G401 (cell line): ENCODE data around the gene LGALS12. TPM values are rescaled to one million over a fixed set of nuclear protein-coding genes. Genes with fewer than 3 reads are reported as not detected.
"Not testable (repeated sequence)": the region's sequence is repeated elsewhere in the genome, so short reads cannot be mapped to it uniquely, and the experiment has no call there.

Source experiments
- DNase-seq: peaks from one replicate; pipeline ENCODE4 v3.0.0-alpha.2; 2015; ENCODE audit warnings: low spot score
- in situ Hi-C: cut with HindIII; loops from 2 replicates; pipeline ENCODE4 v1.10.0; 2016; ENCODE audit warnings: low sequenced_read_pairs, mixed read lengths
- total RNA-seq: library from RNA; depleted of rRNA; stranded (reverse); fragments of >200 nt; shearing (Covaris generic); gene quantifications from 2 replicates; pipeline ENCODE4 v1.2.3, GENCODE V29; 2014

LGALS12 gene
- total RNA-seq, 1 experiment from 2014 or later: not detected

DNA sequence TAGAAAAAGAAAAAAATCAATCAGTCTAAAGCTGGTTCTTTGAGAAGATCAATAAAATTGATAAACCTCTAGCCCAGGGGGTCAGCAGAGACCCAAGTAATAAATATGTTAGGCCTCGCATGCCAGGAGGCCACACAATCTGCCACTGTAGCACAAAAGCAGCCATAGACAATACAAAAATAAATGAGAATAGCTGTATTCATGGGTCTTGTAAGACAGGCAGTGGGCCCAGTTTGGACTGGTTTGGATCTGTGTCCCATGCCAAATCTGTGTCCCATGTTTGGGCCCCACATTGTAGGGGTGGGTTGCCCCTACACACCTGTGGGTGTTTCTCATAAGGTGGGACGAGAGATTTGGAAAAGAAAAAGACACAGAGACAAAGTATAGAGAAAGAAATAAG lies 24.1 kb downstream of the LGALS12 start:
- DNase-seq: no peak
- in situ Hi-C loops: no loop called here

DNA sequence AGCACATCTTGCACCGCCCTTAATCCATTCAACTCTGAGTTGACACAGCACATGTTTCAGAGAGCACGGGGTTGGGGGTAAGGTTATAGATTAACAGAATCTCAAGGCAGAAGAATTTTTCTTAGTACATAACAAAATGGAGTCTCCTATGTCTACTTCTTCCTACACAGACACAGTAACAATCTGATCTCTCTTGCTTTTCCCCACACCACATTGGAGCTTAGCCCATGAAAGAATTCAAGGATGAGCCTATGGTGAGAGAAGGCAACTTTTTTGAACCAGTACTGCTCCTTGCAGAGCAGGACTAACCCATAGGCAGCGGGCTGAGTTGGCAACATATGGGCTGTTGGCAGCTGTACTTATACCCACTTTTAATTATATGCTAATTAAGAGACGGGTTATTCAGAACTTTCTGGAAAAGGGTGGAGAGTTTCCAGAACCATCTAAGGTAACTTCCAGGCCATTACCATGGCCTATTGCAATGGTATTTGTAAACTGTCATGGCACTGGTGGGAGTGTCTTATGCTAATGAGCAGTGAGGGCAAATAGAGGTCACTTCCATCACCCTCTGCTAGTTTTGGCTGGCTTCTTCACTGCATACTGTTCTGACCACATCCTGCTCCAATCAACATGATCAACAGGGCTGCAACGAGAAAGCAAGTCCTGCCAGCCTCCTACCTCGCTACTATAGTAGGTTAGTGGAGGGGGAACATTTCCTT lies 25.3 kb downstream of the LGALS12 start:
- in situ Hi-C loops, DNase-seq: not testable (repeated sequence)

DNA sequence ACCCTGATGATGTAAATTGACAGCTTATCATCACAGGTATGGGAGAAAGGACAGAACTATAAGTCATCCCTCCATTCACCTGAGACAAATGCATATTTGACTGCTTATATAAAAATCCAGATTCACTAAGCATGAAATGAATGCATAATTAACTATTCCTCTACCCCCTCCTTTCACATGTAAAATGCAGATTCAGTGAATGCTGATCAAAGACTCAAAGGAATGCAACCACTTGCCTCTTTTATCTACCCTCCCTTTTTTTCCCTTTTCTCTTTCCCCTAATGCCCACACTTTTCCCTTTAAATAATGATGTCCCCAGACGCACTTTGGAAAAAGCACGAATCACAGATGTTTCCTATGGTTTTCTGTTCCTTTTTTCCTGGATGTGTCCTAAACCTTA lies 26.2 kb downstream of the LGALS12 start:
- no peak for DNase-seq
- in situ Hi-C loops: no loop called here

DNA sequence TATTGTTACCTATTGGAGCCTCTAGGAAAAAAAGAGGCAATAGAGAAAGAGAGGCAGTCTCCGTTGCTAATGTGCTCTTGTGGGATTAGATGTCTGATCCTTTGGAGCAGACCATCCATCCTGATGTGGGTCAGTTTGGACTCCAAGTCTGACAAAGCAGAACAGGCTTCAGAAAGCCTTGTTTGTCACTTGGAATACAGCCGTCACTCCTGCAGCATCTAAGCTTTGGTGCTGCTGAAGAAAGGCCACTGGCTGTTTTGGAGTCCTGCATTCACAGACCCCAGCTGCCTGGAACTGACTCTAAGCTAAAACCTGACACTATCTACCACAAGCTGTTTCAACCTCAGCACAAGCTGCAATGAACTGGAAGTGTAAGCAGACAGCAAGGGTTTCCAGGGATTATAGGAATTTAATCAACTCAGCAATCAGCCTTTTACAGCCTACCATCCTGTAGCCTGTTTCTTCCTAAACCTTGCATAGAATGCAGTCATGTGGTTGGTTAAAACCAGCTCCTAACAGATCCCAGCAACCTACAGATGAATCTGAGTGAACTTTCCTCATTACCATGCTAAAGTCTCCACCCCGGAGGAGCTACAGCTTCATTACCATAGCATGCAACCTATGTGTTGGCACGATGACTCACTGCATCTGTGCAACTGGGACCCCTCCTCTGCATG lies 27.1 kb downstream of the LGALS12 start:
- DNase-seq: no peak
- in situ Hi-C loops: no loop called here

DNA sequence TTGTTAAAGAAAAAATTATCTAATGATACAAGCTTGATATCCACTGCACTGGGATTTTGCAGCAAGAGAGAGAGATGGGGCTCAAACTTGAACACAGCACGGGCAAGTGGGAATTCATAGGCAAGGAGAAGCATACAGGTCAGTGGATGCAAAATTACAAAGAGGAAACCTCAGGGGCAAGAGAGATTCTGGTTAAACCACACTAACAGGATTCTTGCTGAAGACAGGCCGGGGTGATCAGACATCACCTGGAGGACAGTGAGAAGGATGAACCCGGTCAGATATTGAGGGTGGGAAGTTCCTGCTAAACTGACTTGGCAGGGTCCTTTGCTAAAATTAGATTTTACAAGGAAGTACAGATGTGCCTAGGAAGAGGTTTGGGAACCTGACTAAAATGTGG lies 28.2 kb downstream of the LGALS12 start:
- no peak for DNase-seq
- in situ Hi-C loops: no loop called here

DNA sequence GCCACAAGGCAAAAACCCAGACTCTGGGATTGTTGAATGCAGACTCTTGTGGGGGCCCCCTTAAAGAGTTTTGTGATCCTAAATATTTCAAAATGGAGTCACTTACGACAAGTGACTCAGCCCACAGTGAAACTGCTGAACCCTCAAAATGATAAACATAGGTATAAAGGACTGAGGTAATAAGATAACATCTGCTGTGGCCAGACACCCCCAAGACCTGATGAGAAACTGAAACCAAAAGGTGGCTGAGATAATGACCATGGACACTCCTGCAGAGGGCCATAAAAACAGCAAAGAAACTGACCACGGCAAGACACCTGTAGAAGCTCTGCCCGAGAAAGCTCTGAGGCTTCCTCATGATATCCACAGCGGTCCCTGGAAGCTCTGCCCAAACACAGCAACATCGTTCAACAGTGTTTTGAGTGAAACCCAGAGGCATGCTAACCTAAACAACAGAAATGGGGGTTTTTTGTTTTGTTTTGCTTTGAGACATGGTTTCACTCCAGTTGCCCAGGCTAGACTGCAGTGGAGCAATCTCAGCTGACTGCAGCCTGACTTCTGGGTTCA lies 29.1 kb downstream of the LGALS12 start:
- DNase-seq: no peak
- in situ Hi-C loops: no loop called here

DNA sequence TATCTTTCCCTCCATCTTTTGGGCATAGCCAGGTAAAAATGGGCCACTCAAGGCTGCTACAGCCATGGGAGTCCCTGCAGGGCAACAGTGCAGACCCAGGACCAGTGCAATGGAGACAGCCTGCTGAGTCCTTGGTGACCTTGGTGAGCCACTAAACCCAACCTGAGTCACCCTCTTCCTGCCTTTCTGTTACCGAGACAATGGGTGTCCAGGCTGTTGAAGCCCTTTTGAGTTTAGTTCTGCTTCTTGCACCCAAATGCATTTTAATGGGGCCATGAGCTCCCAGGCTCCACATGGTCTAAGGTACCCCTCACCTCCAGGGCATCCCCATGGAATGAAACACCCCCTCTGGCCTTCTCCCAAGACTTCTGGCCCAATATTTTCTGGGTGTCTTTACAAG lies 29.9 kb downstream of the LGALS12 start:
- DNase-seq: no peak
- in situ Hi-C loops: no loop called here

DNA sequence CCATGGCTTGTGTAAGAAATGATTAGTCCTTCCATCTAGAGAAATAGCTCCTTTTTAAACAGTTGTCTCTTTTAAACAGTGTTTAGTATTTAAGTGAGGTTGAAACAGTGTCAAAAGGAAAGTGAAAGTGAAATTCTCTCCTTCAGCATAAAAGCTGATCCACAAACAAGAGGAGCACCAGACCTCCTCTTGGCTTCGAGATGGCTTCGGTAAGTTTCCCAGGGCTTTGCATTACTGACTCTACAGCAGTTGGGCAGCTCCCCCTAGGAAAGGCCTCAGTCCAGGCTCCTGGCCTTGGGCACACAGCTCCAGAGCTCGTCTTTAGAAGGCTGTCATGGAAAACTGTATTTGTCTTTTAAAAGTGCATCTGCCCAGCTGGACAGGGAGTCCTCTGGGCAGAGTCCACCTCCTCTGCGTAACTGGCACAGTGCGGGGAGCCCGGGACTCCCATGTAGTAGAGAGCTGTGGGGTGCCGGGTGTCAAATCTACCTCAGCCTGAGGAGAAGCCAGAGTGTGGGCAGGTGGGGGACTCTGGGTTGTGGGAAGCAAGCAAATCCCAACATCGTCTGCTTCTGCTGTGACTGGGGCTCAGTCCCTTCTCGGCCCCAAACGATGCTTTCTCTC lies 30.9 kb downstream of the LGALS12 start, which contains the start of gene PLAAT4:
TSS of gene PLAAT4 (plus strand) at position 140 of the 624 bp plus-strand sequence. CDS start at position 201, 61 bp downstream.
- peak; percentile 63 for DNase-seq
- in situ Hi-C loops: no loop called here

DNA sequence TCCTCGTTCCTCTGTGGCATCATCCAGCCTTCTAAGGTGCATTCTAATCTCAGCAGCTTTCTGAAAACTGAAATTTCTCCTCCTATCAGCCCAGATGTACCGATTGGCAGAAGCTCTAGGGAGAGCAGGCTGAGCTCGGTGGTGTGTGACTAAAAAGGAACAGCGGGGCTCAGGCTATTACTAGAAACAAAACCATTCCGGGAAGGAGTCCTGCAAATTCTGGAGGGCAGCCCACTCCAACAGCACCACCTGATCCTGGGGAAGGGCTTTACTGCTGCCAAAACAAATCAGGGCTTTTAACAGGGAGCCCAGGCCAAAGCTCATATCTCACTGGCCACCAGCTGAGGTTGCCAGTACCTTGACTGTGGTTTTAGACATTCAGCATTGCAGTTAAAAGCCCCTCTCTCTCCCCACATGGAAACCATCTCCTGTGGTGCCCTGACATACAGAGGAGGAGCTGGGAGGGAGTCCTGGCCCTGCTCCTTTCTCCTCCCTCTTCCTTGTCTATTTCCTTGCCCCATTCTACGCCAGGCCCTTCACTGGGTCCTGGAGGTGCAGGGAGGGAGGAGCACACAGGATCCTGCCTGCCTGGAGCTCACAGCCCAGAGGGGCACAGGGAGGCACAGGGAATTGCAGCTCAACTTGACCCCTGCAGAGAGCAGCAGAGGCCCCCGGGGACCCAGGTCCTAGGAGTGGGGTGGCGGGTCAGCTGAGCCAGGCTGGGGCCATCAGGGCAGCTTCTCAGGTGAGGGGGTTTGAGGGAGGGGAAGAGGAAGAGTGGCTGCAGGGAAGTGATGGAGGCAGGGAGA lies 31.6 kb downstream of the LGALS12 start:
- in situ Hi-C loops: no loop called here
- peak; percentile 99 for DNase-seq

DNA sequence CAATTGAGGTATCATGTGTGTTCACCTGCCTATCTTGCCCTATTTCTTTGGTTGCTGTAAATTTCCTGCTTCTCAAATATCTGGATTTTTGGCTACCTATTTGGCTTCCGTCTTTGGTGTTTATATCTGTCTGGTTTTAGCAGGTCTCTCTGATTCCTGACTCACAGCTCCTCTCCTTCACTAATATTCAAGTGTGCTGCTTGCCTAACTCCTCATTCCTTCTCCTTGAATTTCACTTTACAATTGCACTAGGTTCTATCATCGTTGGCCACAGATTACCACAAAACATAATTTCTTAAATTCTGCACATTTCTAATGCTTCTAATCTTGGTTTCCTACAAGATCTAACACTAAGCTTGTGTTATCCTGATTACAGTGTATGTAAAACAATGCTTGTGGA lies 36.6 kb downstream of the LGALS12 start:
- in situ Hi-C loops, DNase-seq: not testable (repeated sequence)

DNA sequence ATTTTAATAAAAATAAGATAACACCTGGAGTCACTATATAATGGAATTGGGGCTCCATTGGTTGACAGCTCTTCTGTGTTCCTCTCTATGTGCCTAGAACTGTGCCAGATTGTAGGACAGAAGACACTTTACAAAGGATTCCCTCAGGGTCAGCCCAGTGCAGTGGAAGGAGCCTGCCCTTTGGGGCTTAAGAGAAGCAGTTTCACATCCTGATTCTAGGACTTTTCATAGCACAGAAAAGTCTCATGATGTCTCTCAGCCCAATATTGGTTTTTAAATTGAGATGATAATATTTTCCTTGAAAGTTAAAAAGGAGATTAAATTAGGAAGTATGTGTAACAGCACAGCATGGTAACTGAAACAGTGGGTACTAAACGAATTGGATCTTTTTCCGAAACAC lies 37.8 kb downstream of the LGALS12 start:
- in situ Hi-C loops: no loop called here
- no peak for DNase-seq

DNA sequence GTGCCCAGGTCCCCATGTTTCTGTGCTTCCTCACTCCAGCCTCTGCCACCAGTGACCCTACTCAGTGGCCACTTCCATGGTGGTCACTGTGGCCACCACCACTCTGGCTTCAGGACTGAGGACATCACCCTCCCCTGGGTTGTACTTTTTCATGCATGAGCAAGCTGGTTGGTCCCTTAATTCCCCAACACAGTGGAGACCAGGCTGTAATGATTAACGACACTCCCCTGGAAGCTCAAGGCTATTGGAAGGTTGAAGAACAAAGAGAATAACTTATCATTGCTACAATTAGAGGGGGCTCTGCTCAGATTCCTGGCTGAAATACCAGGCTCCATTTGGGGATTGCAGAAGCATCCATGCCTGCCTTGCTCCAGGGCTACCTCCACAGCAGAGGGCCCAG lies 41.2 kb downstream of the LGALS12 start:
- DNase-seq: no peak
- in situ Hi-C loops: no loop called here

DNA sequence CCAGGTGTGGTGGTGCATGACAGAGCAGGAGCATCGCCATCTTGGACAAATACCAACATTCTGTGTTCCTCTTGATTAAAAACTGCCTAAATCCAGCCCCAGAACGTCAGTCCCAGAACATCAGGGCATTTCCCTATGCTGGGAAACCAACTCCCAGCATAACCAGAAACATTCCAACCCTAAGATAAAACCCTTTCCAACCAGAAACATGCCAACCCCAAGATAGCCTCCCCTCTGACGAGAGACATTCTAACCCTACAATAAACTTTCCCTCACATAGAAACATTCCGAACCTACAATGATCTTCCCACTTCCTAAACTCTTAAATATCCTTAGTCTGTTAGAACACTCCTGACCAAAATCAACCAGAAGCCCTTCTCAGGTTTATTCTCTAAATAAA lies 42.3 kb downstream of the LGALS12 start:
- in situ Hi-C loops: no loop called here
- no peak for DNase-seq

DNA sequence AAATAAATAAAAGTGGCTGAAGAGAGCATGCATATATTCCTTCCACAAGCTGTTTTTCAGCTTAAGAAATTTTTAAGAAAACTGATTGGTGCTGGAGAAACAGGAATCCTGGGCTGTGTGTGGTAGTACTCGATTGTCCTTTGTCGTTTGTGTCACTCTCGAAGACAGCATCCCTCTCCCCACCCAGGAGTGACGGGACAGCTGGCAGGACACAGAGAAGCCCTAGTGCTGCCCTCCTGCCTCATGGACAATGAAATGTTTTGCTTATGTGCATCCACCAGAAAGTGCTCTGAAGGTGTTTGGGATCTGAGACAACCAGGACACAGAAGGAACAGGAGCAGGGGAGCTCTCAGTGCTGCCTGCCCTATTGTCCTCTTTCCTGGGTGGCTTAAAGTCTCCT lies 43.5 kb downstream of the LGALS12 start:
- in situ Hi-C loops: no loop called here
- DNase-seq: no peak

DNA sequence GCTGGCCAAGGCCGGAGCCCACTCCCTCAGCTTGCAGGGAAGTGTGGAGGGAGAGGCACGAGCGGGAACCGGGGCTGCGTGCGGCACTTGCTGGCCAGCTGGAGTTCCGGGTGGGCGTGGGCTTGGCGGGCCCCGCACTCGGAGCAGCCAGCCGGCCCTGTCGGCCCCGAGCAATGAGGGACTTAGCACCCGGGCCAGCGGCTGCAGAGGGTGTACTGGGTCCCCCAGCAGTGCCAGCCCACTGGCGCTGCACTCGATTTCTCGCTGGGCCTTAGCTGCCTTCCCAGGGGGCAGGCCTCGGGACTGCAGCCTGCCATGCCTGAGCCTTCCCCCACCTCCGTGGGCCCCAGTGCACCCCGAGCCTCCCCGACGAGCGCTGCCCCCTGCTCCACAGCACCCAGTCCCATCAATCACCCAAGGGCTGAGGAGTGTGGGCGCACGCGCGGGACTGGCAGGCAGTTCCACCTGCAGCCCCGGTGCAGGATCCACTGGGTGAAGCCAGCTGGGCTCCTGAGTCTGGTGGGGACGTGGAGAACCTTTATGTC lies 44.3 kb downstream of the LGALS12 start:
- DNase-seq, in situ Hi-C loops: not testable (repeated sequence)

DNA sequence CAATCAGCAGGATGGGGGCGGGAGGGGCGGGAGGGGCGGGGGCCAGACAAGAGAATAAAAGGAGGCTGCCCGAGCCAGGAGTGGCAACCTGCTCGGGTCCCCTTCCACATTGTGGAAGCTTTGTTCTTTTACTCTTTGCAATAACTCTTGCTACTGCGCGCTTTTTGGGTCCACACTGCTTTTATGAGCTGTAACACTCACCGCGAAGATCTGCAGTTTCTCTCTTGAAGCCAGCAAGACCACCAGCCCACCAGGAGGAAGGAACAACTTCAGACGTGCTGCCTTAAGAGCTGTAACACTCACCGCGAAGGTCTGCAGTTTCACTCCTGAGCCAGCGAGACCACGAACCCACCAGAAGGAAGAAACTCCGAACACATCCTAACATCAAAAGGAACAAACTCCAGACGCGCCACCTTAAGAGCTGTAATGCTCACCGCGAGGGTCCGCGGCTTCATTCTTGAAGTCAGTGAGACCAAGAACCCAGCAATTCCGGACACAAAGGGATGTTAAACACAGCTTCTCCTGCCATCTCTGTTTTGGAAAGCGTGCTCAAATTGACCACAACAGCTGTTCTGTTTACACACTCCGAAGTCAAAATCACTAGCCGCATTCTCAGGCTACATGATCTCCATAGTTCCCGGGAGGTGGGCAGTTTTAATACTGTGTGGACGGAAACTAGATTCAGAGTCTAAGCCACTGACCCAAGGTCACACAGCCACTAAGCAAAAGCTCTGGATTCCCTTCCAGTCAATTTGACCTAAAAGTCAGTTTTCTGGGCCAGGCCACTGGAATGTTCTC lies 45.4 kb downstream of the LGALS12 start:
- no peak for DNase-seq
- in situ Hi-C loops: no loop called here

DNA sequence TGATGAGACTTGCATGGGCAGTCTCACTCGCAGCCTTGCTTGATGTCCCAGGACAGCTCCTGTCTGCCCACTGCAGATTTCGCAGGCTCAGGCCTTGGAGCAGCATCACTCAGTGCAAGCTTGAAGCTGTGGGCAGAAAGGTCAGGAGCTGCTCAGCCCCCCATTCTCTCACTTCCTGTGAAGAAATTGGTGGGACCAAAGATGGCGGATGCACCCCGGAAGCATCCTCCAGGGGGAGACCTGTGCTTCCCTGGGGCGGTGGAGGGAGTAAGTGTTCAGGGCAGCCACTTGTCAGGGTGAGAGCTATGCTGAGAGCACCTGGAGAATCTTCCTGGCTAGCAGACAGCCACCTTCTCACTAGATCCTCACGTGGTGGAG lies 46.0 kb downstream of the LGALS12 start:
- in situ Hi-C loops: no loop called here
- DNase-seq: no peak

DNA sequence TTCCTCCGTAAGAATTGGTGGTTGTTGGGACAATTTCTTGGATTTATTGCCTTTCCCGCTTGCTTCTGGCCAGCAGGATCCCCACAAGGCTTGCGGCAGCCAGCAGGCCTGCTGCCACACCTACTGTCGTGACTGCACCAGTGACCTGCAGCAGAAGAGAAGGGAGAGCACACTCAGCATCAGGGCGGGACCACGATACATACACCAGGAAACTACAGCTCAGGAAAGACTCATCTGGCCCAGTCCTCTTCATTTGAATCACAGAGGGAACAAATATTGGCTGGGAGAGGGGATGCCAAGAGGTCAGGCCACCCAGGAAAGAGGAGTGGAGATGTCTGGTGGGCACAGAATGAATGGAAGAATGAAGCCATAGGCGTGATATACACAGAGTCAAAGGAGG lies 47.0 kb downstream of the LGALS12 start:
- in situ Hi-C loops: no loop called here
- DNase-seq: no peak
